ENCODE data around the gene SMIM34.
"Not testable (repeated sequence)": the region's sequence is repeated elsewhere in the genome, so short reads cannot be mapped to it uniquely, and the experiment has no call there.

DNA sequence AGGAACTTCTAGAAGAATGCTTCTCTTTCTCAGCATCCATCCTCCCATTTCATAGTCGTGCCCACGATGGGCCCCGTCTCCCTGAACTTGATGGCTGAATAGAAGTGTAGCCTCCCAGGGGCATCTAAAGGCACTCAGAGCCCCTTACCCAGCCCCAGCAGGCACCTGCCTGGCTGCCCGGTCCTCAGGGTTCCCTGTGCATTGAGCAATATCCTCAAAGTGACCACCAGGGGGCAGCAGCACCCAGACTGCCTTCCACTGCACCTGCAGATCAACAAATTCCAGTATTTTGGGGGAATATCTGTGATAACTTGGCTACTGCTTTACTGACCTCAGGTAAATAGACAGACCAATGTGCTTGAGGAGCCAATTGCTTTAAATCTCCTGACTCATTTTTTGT is 19.7 kb upstream of the SMIM34 start:
- TF ChIP-seq, protein P1, sequence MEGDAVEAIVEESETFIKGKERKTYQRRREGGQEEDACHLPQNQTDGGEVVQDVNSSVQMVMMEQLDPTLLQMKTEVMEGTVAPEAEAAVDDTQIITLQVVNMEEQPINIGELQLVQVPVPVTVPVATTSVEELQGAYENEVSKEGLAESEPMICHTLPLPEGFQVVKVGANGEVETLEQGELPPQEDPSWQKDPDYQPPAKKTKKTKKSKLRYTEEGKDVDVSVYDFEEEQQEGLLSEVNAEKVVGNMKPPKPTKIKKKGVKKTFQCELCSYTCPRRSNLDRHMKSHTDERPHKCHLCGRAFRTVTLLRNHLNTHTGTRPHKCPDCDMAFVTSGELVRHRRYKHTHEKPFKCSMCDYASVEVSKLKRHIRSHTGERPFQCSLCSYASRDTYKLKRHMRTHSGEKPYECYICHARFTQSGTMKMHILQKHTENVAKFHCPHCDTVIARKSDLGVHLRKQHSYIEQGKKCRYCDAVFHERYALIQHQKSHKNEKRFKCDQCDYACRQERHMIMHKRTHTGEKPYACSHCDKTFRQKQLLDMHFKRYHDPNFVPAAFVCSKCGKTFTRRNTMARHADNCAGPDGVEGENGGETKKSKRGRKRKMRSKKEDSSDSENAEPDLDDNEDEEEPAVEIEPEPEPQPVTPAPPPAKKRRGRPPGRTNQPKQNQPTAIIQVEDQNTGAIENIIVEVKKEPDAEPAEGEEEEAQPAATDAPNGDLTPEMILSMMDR (IDR thresholded peaks at IDR 0.05), result not testable (repeated sequence)
- not testable (repeated sequence) for TF ChIP-seq POLR2A (IDR thresholded peaks at IDR 0.05)
